Measurements from ENCODE around the gene USPL1. TPM values are rescaled to one million over a fixed set of nuclear protein-coding genes. Genes with fewer than 3 reads are reported as not detected.
A peak's percentile ranks its signal among the peaks of the same experiment; 100 is the strongest.

Gene USPL1
- total and polyA plus RNA-seq, 4 donors: 4.1 to 13.0 (median 8.2) TPM

GRCh38 chr13:30618930-30619279 is 1.2 kb downstream of the USPL1 start:
- Histone ChIP-seq H3K9me3 (ENCODE audit: control insufficient read depth in 4 of 4, low read length in 3 of 4) (no peaks in the 10 kb centered on the region), H3K27me3 (ENCODE audit: control insufficient read depth in 4 of 4, insufficient read depth in 4 of 4, low read length in 3 of 4) (no peaks in the 10 kb centered on the region), H3K36me3 (ENCODE audit: control insufficient read depth in 4 of 4, insufficient read depth in 3 of 4, low read depth in 1 of 4, low read length in 3 of 4) (peaks cover 0 to 11% (median 2%) of the 10 kb centered on the region in 4 donors), H3K4me3 (ENCODE audit: low read depth in 1 of 3, low read length in 3 of 3) (peak overlapping the region; percentile 67 to 91 (median 90)), H3K4me1 (ENCODE audit: control insufficient read depth in 4 of 4, insufficient read depth in 4 of 4, low read length in 3 of 4) (peaks cover 4 to 25% (median 12%) of the 10 kb centered on the region in 4 donors), H3K27ac (ENCODE audit: low read depth in 1 of 2, low read length in 2 of 2) (peak overlapping the region; percentile 100), H3K9ac (ENCODE audit: low read depth in 1 of 2, low read length in 2 of 2) (peak overlapping the region; percentile 61 to 98)
- TF ChIP-seq HNF4A (conservative IDR thresholded peaks at IDR 0.05) (no peak), RAD21 (IDR thresholded peaks at IDR 0.05) (no peak), RXRA (IDR thresholded peaks at IDR 0.05) (no peak), FOXA2 (IDR thresholded peaks at IDR 0.05) (no peak), YY1 (IDR thresholded peaks at IDR 0.05) (no peak), FOXA1 (IDR thresholded peaks at IDR 0.05) (no peak), JUND (IDR thresholded peaks at IDR 0.05) (no peak), SP1 (IDR thresholded peaks at IDR 0.05) (no peak), TAF1 (conservative IDR thresholded peaks at IDR 0.05) (no peak), HNF4G (IDR thresholded peaks at IDR 0.05) (no peak), GABPA (IDR thresholded peaks at IDR 0.05 in 1 of 2, conservative IDR thresholded peaks at IDR 0.05 in 1 of 2) (no peak), NR2F2 (IDR thresholded peaks at IDR 0.05) (no peak), EGR1 (IDR thresholded peaks at IDR 0.05; ENCODE audit: low read depth in 2 of 2) (no peak), REST (IDR thresholded peaks at IDR 0.05) (no peak)
- TF ChIP-seq, protein P1, sequence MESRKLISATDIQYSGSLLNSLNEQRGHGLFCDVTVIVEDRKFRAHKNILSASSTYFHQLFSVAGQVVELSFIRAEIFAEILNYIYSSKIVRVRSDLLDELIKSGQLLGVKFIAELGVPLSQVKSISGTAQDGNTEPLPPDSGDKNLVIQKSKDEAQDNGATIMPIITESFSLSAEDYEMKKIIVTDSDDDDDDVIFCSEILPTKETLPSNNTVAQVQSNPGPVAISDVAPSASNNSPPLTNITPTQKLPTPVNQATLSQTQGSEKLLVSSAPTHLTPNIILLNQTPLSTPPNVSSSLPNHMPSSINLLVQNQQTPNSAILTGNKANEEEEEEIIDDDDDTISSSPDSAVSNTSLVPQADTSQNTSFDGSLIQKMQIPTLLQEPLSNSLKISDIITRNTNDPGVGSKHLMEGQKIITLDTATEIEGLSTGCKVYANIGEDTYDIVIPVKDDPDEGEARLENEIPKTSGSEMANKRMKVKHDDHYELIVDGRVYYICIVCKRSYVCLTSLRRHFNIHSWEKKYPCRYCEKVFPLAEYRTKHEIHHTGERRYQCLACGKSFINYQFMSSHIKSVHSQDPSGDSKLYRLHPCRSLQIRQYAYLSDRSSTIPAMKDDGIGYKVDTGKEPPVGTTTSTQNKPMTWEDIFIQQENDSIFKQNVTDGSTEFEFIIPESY (IDR thresholded peaks at IDR 0.05): no peak
- TF ChIP-seq, protein P2, sequence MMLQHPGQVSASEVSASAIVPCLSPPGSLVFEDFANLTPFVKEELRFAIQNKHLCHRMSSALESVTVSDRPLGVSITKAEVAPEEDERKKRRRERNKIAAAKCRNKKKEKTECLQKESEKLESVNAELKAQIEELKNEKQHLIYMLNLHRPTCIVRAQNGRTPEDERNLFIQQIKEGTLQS (IDR thresholded peaks at IDR 0.05): no peak
- TF ChIP-seq, protein P3, sequence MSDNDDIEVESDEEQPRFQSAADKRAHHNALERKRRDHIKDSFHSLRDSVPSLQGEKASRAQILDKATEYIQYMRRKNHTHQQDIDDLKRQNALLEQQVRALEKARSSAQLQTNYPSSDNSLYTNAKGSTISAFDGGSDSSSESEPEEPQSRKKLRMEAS (IDR thresholded peaks at IDR 0.05): no peak
- TF ChIP-seq, protein P4, sequence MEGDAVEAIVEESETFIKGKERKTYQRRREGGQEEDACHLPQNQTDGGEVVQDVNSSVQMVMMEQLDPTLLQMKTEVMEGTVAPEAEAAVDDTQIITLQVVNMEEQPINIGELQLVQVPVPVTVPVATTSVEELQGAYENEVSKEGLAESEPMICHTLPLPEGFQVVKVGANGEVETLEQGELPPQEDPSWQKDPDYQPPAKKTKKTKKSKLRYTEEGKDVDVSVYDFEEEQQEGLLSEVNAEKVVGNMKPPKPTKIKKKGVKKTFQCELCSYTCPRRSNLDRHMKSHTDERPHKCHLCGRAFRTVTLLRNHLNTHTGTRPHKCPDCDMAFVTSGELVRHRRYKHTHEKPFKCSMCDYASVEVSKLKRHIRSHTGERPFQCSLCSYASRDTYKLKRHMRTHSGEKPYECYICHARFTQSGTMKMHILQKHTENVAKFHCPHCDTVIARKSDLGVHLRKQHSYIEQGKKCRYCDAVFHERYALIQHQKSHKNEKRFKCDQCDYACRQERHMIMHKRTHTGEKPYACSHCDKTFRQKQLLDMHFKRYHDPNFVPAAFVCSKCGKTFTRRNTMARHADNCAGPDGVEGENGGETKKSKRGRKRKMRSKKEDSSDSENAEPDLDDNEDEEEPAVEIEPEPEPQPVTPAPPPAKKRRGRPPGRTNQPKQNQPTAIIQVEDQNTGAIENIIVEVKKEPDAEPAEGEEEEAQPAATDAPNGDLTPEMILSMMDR (IDR thresholded peaks at IDR 0.05; ENCODE audit: low read depth, low read length, missing input control): no peak
- DNase-seq (ENCODE audit: low spot score): no peak
- WGBS: 21% methylated on average over 3 of the region's 3 CpGs

Measured in liver (tissue), 9 donors.